GM19438 (cell line): ENCODE measurements around the gene DYNC1LI2.
"Not testable (repeated sequence)": the region's sequence is repeated elsewhere in the genome, so short reads cannot be mapped to it uniquely, and the experiment has no call there.

Experiments used
- ATAC-seq: cut with Tn5 transposase; IDR thresholded peaks from one replicate; pipeline ENCODE4 v1.9.1; 2021; ENCODE audit warnings: low read depth; ENCODE audit not compliant: unreplicated experiment

Gene DYNC1LI2

DNA sequence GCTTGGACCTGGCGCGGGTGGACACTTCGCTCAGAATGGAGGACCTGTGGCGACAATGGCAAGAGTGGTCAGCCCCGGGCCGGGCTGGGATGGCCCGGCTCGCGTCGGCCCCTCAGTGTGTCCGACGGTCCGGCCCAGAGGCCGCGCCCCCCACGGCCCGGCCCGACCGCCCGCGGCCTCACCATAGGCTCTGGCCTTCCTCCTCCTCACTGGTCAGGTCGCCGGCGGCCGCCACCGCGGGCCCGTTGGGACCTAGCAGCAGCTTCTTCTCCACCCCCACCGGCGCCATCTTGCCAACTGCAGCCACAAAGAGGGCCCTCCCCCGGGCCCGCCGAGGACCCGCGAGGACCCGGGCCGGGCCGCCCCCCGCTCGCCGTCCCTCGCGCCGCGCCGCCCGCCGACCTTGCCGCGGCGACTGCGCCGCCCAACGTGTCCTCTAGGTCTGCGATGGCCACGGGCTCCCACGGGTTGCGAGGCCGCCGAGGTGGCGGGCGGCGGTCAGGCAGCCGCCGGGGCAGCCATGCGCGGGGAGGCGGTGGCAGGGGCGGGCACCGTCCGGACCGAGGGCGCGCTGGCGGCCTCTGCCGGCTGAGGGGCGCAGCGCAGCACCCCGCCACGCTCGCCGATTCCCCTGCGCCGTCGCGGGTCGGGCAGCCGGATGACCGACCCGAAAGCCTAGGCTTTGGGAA is at the start of gene DYNC1LI2:
TSS of gene DYNC1LI2 (minus strand) at position 307 of the 689 bp plus-strand sequence. CDS start at position 289, 18 bp downstream.
- ATAC-seq, result peak; percentile 75

GRCh38 chr16:66800856-66801255 is 49.4 kb upstream of the DYNC1LI2 start:
- ATAC-seq, result no peak

GRCh38 chr16:66798161-66798560 is 46.8 kb upstream of the DYNC1LI2 start:
- ATAC-seq, result no peak

GRCh38 chr16:66793984-66794383 is 42.6 kb upstream of the DYNC1LI2 start:
- not testable (repeated sequence) for ATAC-seq

- ATAC-seq, result no peak
Measured at GRCh38 chr16:66790130-66790733, 38.8 kb upstream of the DYNC1LI2 start.

DNA sequence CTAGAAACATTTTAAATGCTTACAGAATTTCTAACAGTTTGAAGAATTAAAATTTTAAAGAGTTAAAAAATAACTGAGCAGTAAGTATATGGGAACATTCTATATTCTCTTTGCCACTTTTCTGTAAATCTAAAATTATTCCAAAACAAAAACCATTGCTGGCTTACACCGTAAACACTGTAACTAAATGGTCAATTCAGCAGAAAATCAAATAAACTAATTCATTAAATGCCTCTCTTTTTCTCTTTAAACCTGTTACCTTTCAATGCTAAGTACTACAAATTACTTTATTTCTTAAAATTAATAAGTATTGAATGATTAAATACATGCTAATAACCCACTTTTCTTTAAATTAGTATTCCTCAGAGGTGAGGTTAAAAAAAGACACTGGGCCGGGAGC is 36.0 kb upstream of the DYNC1LI2 start:
- ATAC-seq, result no peak

- ATAC-seq, result no peak
Measured at GRCh38 chr16:66786551-66786950, 35.1 kb upstream of the DYNC1LI2 start.

- ATAC-seq, result no peak
Measured at GRCh38 chr16:66776457-66776856, 25.0 kb upstream of the DYNC1LI2 start.

GRCh38 chr16:66774981-66775380 is 23.6 kb upstream of the DYNC1LI2 start:
- ATAC-seq, result no peak

GRCh38 chr16:66758086-66758485 is 6.7 kb upstream of the DYNC1LI2 start:
- no peak for ATAC-seq

DNA sequence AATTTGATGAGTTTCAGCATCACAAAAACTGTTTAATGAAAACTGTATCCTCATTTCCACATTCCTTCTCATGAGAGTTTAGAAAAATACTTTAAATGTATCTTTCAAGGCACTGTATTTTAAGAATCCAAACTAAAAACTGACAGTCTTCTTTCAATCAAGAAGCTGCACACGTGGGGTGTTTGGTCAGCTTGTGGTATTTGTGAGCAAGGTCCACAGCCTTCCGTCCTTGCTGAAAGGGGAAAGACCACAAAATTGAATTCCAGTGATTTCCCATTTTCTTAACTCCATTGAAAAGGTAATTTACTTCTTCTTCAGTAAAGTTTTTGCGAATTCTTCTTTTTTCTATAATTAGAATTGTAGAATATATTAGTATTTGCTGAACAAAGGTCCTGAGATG is 3.4 kb upstream of the DYNC1LI2 start:
- ATAC-seq, result no peak

DNA sequence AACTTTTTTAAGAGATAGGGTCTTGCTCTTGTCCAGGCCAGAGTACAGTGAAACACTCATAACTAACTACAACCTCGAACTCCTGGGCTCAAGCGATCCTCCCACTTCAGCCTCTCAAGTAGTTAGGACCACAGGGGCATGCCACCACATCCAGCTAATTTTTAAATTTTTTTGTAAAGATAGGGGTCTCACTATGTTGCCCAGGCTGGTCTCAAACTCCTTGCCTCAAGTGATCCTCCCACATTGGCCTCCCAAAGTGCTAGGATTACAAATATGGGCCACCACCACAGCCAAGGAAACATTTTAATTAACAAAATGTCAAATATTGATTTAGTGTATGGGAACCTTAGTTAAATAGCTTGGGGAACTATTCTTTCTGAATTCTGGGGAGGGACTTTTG is 2.8 kb upstream of the DYNC1LI2 start:
- no peak for ATAC-seq

GRCh38 chr16:66752958-66753357 is 1.5 kb upstream of the DYNC1LI2 start:
- ATAC-seq, result no peak

- ATAC-seq, result no peak
Measured at GRCh38 chr16:66752379-66752778, 970 bp upstream of the DYNC1LI2 start.

DNA sequence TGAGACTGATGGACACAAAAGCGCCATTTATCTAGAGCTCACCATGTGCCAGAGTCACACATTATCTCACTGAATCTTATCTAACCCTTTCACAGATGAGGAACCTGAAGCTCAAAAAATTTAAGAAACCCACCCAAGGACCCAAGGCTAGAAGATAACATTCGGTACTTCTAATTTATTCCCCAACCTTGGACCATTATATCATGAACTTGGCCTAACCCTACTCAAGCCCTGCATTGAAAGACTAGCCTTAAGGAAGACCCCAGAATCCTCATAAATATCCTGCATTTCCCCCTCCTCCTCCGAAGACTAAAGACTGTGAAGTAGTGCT is 548 bp upstream of the DYNC1LI2 start:
- ATAC-seq, result no peak

DNA sequence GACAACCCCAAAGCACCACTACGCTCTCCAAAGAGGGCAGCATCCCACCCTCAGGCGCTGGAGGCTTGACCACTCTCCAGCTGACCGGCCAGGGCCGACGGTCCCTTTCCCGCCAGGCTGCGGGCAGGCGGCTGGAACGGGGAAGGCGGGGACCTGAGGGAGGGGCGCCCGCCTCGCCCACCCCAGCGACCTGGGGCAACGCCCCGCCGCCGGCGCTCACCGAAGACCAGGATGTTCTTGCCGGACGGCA is 431 bp downstream of the DYNC1LI2 start:
- ATAC-seq, result peak; percentile 3

- peak; percentile 3 for ATAC-seq
Measured at GRCh38 chr16:66750279-66751052, 943 bp downstream of the DYNC1LI2 start.

DNA sequence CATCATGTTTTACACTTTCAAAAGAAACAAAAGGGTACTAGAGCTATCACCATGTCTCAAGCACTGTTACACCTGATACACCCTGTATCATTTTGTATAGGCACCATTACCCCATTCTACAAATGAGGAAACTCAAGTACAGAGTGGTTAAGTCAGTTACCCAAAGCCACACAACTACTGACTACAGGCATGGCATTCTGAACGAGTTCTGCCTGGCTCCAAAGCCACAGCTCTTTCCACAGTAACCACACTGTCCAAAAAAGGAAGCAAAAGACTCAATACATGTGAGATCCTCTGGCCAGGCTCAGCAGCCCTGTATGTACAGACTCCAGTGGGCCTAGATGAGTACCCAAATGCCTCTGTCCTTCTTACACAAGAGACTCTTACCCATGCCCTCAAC is 4.7 kb downstream of the DYNC1LI2 start:
- no peak for ATAC-seq

DNA sequence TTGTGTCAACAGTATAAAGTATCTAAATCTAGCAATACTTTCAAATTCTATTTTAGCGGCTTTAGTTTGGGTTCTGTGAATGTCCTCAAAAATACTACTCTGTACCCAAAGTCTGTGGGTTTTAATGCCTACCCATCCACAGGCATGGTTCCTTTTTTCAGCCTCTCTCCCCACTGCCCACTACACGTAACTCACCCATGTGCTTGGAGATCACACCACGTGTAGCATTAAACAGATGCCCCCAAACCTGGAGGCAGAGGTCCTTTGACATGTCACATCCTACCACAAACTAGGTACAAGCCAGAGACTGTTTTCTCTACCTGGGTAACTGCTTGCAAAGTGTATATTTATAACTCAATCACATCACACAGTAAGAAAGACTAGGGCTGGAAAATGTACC is 5.4 kb downstream of the DYNC1LI2 start:
- no peak for ATAC-seq

DNA sequence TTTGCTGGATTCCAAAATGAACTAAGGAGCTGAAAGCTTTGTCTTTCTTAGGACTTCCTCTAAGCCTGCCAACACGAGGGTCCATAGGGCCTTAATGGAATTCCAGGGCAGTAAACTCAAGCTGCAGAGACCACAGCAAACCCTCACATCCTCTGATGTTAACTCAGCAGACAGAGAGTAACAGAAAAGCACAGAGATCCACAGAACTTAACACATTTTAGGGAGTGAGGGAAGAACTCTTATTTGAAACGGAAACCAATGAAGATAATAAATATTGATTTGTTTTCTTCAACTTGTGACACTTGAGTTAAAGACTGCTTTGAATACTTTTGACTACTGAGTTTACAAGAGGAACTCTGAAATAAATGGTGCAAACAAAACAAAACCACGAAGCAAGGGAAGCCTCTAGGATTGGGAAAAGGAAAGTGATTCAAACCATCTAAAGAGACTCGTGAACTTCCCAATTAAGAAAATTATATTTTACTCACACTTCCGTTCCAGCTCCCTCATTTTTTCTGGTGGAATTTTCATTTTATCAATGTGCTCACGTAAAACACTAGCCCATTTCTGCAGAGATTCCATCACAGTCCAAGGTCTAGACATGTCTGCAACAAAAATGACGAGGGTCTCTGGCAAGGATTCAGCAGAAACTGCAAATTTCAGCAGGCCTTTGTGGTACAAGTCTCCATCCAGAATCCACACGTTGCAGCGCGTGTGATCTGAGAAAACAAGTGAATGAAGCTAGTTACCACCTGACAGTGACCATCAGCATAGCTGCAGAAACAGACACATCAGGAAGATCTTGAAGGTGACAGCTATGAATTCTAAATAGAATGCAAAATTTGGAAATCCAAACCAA is 9.2 kb downstream of the DYNC1LI2 start:
- no peak for ATAC-seq
